ENCODE results near the gene FMN2.

Gene FMN2

DNA sequence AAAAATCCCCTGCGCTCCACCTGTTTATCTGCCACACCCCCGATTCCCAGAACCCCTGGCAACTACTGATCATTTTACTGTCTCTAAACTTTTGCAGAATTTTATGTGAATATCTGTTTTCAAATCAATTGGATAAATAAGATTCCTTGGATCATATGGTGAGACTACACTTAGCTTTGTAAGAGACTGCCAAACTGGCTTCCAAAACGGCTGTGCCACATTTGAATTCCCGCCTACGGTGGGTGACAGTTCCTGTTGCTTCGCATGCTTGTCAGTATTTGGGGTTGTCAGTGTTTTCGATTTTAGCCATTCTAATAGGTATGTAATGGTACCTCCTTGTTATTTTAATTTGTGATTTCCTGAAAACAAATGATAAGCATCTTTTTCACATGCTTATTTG is 22.7 kb upstream of the FMN2 start:
- no peaks in the 10 kb centered on the region for H3K36me3 ChIP-seq (ENCODE audit: control insufficient read depth in 2 of 2, insufficient read depth in 1 of 2, low read length in 2 of 2)
- no peak overlapping the region for H3K27ac ChIP-seq (ENCODE audit: extremely low read depth, low read depth, low read length)
- H3K4me3 ChIP-seq (ENCODE audit: low read depth, low read length): no peak overlapping the region
- H3K4me1 ChIP-seq (ENCODE audit: control insufficient read depth, insufficient read depth, low read length): no peaks in the 10 kb centered on the region
- no peaks in the 10 kb centered on the region for H3K9me3 ChIP-seq (ENCODE audit: control insufficient read depth, insufficient read depth, low read depth, low read length)
- ChIA-PET POLR2A (no interaction called here), CTCF (no interaction called here)
- TF ChIP-seq ZNF169 (tag by site-specific recombination; IDR thresholded peaks at IDR 0.05) (no peak), ZNF274 (IDR thresholded peaks at IDR 0.05; ENCODE audit: low read length) (no peak), ZNF274 (tag by site-specific recombination; IDR thresholded peaks at IDR 0.05; ENCODE audit: borderline replicate concordance) (no peak), ZFP37 (tag by site-specific recombination; IDR thresholded peaks at IDR 0.05) (no peak), ZNF23 (tag by site-specific recombination; IDR thresholded peaks at IDR 0.05; ENCODE audit: borderline replicate concordance) (no peak), ZNF37A (tag by site-specific recombination; IDR thresholded peaks at IDR 0.05) (no peak), ZNF670 (tag by site-specific recombination; IDR thresholded peaks at IDR 0.05; ENCODE audit: low read depth) (no peak), ZNF248 (tag by site-specific recombination; IDR thresholded peaks at IDR 0.05) (no peak), ZNF155 (tag by site-specific recombination; IDR thresholded peaks at IDR 0.05) (no peak), ZNF394 (tag by site-specific recombination; IDR thresholded peaks at IDR 0.05; ENCODE audit: borderline replicate concordance) (no peak)

- TF ChIP-seq ZXDB (tag by site-specific recombination; IDR thresholded peaks at IDR 0.05) (no peak), OSR2 (tag by site-specific recombination; IDR thresholded peaks at IDR 0.05) (no peak), SP2 (tag by site-specific recombination; IDR thresholded peaks at IDR 0.05) (no peak), ZNF221 (tag by site-specific recombination; IDR thresholded peaks at IDR 0.05; ENCODE audit: borderline replicate concordance) (no peak), ZBTB7A (tag by site-specific recombination; IDR thresholded peaks at IDR 0.05; ENCODE audit: low read depth) (no peak), ZNF391 (tag by site-specific recombination; IDR thresholded peaks at IDR 0.05; ENCODE audit: borderline replicate concordance, low read depth) (no peak)
- Histone ChIP-seq H3K9me3 (ENCODE audit: control insufficient read depth, insufficient read depth, low read depth, low read length) (no peaks in the 10 kb centered on the region), H3K4me1 (ENCODE audit: control insufficient read depth, insufficient read depth, low read length) (no peaks in the 10 kb centered on the region), H3K36me3 (ENCODE audit: control insufficient read depth in 2 of 2, insufficient read depth in 1 of 2, low read length in 2 of 2) (no peaks in the 10 kb centered on the region), H3K4me3 (ENCODE audit: low read depth, low read length) (no peak overlapping the region), H3K27ac (ENCODE audit: extremely low read depth, low read depth, low read length) (no peak overlapping the region)
- POLR2A ChIA-PET: no interaction called here
- CTCF ChIA-PET: interaction anchor here (3.3 kb wide), 1 partner anchor 80 kb away, joined by 13 read pairs; no protein-coding TSS in a partner anchor
These were observed 21.5 kb upstream of the FMN2 start for GRCh38 chr1:240070188-240070587.

GRCh38 chr1:240073097-240073496 is 18.6 kb upstream of the FMN2 start:
- Histone ChIP-seq H3K4me1 (ENCODE audit: control insufficient read depth, insufficient read depth, low read length) (no peaks in the 10 kb centered on the region), H3K36me3 (ENCODE audit: control insufficient read depth in 2 of 2, insufficient read depth in 1 of 2, low read length in 2 of 2) (no peaks in the 10 kb centered on the region), H3K4me3 (ENCODE audit: low read depth, low read length) (no peak overlapping the region), H3K9me3 (ENCODE audit: control insufficient read depth, insufficient read depth, low read depth, low read length) (no peaks in the 10 kb centered on the region), H3K27ac (ENCODE audit: extremely low read depth, low read depth, low read length) (no peak overlapping the region)
- ChIA-PET CTCF (interaction anchor here (0.9 to 3.3 kb wide), 3 partner anchors 17 to 77 kb away, joined by 3 to 13 read pairs (median 3); no protein-coding TSS in a partner anchor), POLR2A (interaction anchor here (1.6 kb wide), 1 partner anchor 20 kb away, joined by 6 read pairs; no protein-coding TSS in a partner anchor)
- TF ChIP-seq ZNF335 (tag by site-specific recombination; conservative IDR thresholded peaks at IDR 0.05) (0 out of 2 replicates have a peak, but pooled peaks have one; percentile 32), KLF7 (tag by site-specific recombination; IDR thresholded peaks at IDR 0.05; ENCODE audit: borderline replicate concordance) (no peak), FEZF1 (tag by site-specific recombination; IDR thresholded peaks at IDR 0.05) (peak; percentile 64), ZBTB11 (tag by site-specific recombination; conservative IDR thresholded peaks at IDR 0.05; ENCODE audit: low read depth) (no peak), PRDM1 (tag by site-specific recombination; IDR thresholded peaks at IDR 0.05) (no peak), TRIM28 (IDR thresholded peaks at IDR 0.05; ENCODE audit: borderline replicate concordance, low read length) (0 out of 2 replicates have a peak, but pooled peaks have one; percentile 25)
